NCI-H446 (cell line): ENCODE data around the gene CHRD.
A peak's percentile ranks its signal among the peaks of the same experiment; 100 is the strongest.

Source experiments
- DNase-seq, 2 experiments: peaks; one replicate each; lab custom pipeline; 2025; lab: John Stamatoyannopoulos, UW

Gene CHRD

DNA sequence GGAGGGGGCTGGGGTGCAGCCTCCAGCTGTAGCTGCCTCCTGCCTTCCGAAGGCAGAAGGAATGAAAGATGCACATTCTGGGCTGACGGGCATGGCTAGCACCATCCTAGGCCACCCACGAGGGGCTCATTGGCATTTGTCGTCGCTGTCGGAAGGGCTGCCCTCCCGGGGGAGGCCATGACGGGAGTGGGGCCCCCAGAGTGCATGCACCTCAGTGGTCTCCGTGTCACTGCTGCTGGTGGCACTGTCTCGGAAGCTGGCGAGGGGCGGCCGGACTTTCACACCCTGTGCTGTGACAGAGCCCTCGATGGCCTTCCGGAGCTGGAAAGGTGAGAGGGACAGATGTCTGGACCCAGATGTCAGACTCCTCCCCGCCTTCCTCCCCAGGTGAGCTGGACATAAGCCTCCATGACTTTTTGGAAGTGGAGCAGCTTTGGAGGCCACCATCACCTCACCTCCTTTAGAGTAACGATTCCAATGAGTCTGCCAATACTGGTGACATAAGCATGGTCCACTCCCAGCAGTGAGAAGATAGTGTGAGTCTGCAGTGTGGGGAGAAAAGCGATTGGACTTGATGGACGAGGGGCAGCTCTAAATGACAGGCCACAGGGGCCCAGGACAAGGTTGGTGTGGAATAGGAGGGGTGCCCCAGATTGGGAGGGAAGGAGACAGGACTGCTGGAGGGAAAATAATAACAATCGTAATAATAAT is 33.2 kb upstream of the CHRD start:
- DNase-seq = no peak

DNA sequence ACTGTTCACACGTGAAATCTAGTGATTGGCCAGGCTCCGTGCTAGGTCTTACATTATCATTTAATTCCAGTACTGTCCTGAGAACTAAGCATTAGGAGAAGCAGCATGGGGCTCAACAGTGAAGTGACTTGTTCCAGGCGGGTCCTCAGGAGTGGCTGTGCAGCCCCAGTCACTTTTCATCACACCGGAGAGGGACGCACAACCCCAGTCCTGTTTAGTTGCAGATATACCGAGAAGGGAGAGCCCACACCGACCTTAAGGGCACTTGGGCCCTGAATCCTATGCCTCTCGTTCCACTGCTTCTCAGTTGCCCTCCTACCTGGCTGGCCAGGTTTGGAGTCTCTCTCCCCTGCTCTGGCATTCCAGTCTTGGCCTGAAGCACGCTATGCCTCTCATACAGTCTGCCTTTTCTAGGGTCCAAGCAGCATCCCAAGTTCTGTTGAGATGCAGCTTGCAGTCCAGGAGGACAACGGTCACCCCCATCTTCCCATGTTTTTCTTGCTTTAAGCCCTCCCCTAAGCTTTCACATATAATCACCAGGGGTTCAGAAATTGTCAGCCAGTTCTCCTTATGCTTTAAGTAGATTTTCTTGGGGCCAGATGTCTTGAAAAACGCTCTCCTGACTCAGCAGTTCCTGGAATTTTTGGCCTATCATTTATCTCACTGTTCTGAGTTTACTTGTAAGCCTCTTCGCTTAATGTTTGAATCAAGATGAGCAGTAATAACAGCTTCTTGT is 32.4 kb upstream of the CHRD start:
- DNase-seq = no peak

DNA sequence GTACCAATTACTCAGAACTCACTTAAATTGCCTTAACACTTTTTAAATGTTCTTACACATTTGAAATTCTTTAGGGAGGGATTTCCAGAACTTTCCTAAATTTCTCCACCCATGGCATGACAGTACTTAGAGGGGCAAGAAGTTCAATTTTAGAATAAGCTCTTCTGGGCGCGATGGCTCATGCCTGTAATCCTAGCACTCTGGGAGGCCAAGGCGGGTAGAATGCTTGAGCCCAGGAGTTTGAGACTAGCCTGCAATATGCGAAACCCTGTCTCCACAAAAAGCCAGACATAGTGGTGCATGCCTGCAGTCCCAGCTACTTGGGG is 31.8 kb upstream of the CHRD start:
- DNase-seq = no peak

- no peak for DNase-seq
These were observed 30.0 kb upstream of the CHRD start for GRCh38 chr3:184349563-184350470.

DNA sequence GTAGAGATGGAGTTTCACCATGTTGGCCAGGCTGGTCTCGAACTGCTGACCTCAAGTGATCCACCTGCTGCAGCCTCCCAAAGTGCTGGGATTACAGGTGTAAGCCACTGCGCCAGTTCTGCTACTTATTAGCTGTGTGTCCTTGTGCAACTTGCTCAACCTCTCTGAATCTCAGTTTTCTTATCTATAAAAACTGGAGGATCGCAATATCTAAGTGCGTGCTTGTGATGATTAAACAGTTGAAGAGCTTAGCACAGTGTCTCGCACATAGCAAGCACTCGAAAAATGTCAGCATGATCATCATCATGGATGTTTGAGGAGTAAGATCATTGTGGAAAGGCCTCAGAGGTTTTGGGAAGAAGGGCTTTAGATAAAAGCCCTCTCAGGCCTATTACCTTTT is 29.2 kb upstream of the CHRD start:
- DNase-seq = no peak

DNA sequence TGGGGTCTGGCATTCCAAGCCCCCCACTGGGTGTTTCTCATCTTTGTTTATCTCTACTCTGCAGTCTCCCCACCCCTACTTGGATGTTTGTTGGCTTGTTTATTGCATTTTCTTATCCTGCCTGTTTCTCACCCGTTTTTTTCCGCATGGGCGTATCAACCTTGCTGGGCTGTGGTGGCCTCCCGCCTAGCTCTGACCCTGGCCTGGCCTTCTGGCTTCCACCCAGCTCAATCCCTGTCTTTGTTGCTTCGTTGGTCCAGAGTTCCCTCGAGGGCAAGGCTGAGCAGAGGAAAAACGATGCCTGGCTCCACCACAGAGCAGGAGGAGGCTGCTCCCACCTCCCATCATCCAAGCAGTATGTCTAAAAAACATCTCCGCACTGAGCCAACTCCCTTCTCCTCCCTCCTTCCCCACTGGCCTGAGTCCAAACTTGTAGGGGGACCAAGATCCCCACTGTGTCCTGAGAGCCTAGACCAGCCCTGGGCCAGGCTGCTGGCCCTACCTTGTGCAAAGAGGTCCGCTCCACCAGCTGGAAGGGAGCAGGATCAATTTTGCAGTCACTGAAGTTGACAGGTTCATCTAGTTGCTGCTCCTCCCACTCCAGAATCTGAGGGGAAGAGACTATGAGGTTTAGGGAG is 28.2 kb upstream of the CHRD start:
- no peak for DNase-seq

DNA sequence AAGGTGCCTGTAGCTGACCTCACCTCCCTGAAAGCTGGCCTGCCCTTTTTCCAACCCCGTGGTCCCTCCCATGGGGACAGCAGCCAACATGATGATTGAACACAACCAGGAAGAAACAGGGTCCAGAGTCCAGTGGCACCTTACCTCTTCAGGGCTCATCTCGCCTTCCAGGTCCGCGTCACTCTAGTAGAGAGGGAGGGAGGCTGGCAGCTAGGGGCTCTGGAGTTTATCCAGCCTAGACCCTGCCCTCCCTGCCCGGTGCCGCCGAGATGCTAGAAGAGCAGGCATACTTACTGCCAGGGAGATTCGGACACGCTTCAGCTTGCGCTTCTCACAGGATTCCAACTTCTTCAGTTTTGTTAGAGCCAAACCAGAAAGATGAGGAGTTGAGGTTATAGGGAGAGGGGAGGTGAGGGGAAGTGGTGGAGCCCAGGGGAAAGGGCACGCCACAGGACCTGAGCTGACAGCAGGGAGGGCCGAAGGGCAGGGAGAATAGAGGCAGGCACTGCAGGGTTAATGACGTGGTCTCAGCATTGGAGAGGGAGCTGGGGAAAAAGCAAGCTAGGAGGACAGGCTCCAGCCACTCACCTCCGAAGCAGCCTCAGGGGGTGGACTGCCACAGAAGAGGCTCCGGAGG is 27.6 kb upstream of the CHRD start:
- no peak for DNase-seq

GRCh38 chr3:184352897-184353545 is 26.8 kb upstream of the CHRD start:
- DNase-seq = no peak

DNA sequence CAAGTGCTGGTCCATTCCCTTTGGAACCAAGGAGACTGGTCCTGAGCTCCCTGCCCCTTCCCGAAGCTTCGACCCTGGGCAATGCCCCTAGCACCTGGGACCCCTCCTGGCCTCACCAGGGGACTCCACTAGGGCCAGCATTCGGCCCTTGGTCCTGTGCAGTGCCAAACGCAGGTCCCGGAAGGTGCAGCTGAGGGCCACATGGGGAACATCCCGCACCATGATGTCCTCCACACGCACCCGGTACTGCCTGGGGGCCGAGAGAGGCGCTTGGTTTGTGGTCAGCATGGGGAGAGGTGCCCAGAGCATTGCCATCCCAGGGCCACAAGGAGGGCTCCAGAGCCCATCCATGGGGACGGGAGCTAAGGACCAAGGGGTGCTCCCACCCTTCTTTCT is 26.3 kb upstream of the CHRD start:
- DNase-seq = no peak

- DNase-seq = peak in 1 of 2 experiments; percentile 23
These were observed 25.6 kb upstream of the CHRD start for GRCh38 chr3:184354121-184354728.

GRCh38 chr3:184354754-184355153 is 25.1 kb upstream of the CHRD start:
- DNase-seq = no peak

DNA sequence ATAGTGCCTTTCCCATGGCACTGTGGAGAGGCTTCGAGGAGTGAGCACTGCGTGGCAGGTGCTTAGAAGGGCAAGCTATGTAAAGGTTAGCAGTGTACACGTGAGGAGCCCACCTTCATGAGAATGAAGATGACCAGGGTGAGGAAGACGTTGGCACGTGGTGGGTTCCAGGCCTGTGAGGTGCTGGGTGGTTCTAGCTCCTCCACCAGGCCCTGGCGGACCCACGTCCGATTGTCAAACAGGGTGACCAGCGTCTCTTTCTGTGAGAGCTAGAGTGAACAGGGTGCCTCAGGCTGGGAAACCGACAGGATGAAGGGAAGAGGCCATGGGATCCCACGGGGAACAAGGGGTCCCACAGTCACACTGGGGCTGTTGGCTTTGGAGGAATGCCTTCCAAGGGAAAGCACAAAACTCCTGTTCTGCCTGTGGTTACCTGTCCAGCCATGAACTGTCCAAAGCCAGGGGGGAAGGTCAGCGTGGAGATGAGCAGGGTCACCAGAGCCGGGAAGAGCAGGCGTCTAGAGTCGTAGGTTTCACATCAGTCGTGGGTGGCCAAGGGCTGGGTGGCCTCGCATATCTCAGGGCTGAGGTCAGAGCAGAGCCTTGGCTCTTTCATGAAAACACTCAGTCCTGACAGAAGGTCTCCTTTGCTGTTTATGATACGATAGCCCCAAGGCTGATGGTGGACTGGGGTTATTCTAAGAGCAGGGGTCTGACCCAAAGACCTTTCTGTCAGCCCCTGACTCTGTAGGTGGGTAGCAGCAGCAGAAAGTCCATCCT is 24.4 kb upstream of the CHRD start:
- DNase-seq = no peak

- DNase-seq = no peak
These were observed 22.4 kb upstream of the CHRD start for GRCh38 chr3:184357248-184358123.

DNA sequence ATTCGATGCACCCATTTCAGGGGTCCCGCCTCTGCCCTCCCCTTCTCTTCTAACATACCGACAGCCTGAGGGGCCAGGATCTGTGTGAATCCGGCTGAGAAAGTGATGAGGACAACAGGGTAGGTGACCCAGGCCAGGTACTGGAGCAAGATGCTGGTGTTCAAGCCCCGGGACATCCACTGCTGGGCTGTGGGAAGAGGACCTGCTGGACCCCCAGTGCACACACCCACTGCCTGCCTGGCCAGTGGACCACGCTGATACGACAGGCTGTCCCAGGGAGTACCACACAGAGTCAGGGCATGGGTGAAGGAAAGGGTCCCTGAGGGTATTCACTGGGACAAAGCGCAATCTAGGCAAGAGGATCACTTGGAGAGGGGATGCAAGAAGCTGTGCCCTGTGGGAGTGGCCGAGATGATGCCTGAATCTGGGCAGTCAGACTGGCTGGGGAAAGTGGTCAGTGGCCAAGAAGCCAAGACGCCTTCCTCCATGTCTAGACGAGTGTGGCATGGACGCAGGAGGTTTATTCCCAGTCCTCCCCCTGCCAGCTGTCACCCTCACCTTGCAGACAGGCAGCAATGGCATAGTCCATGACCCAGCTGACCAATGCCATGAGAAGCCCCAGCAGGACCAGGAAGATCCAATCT is 21.6 kb upstream of the CHRD start:
- DNase-seq = no peak

DNA sequence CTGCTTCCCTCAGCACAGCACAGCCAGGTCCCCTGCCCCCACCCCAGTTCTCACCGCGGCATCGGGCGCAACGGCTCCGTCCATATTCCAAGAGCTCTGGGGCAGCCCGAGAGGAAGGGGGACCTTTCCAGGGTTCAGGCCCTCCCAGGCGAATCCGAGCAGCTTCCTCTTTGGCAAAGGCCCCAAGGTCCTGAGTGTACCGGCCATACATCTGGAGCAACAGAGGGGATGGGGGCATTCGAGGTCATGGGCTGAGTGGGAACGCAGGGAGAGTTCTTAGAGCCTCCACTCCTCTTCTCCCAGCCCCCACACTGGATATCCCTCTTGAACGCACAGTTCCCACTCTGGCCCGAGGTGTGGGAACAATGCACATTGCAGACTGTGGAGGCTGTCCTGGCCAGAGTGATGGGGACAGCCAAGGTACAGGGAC is 20.9 kb upstream of the CHRD start:
- no peak for DNase-seq

DNA sequence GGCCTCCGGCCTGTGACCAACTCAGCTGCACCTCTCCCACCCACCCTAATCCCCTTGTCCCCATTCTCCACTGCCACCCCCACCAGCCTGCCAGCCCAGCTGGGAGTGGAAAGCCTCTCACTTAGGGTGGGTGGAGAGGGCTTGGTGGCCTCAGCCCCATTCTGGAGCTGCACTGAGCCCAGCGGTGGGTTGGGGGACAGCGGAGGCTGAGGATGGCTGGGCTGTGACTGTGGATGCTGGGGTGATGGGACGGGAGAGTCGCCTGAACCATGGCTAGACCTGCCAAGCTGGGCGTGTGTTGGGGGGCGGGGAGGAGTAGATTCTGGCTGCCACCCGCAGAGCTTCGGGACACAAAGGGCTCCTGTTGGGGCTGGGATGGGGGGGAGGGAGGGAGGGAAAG is 20.2 kb upstream of the CHRD start:
- DNase-seq = no peak

DNA sequence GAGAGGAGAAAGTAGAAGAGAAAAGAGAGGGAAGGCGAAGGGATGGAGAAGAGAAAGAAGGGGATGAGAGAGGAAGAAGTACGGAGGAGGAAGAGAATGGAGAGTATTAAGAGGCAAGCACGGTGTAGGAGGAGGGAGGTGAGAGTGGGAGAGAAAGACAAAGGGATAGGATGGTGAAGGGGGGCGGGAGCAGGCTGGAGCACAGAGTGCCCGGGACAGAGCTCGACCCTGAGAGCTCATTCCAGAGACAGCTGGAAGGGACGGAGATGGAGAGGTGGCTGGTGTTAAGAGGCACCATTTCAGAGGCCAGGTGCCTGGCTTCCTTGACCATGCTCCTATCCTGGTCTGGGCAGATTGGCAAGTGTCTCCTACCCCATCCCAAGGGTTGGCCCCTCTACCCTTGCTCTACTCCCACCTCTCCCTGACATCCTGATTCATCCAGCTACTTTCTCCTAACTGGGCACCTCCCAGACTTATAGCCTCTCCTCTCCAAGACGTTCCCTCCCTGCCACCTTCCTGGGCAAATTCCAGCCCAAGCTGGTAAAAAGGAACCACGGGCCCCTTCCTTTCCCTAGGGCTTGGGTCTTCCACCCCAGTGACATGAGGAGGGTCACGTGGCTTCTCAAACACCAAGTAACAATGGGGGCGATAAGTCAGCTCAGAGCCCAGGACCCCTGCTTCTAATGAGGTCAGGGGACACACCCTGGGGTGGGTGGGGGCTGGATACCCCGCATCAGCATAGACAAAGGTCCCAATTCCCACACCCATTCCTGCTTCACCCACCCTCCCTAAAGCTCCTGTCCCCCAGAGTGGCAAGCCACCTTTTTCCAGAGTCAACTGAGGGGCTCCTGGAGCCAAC is 19.6 kb upstream of the CHRD start:
- no peak for DNase-seq
